OCI-LY3 (cell line): ENCODE measurements around the gene FZR1.
"Not testable (repeated sequence)": the region's sequence is repeated elsewhere in the genome, so short reads cannot be mapped to it uniquely, and the experiment has no call there.

Experiments
- EZH2phosphoT487 ChIP-seq: fragments of 200-600 bp; shearing (Covaris generic); IDR thresholded peaks from 2 replicates; pipeline ENCODE4 v1.6.1; 2018; ENCODE audit warnings: antibody characterized with exemption, mixed run types, low read depth
- TF ChIP-seq, protein P1 (sequence below): fragments of 200-600, 300-600 bp; sonication (generic); IDR thresholded peaks from 2 replicates; pipeline ENCODE4 v1.5.1; 2014; ENCODE audit warnings: antibody characterized with exemption, low read length, low read depth

DNA sequence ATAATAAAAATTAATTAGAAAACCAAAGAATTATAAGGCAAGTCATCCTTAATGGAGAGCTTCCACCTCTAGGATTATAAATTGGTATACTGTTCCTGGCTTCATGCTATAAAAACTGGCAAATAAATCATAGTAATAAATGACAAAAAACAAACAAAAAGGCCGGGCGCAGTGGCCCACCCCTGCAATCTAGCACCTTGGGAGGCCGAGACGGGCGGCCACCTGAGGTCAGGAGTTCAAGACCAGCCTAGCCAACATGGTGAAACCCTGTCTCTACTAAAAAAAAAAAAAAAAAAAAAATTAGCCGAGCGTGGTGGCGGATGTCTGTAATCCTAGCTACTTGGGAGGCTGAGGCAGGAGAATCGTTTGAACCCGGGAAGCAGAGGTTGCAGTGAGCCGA, 63.9 kb downstream of the FZR1 start:
- TF ChIP-seq, protein P1, sequence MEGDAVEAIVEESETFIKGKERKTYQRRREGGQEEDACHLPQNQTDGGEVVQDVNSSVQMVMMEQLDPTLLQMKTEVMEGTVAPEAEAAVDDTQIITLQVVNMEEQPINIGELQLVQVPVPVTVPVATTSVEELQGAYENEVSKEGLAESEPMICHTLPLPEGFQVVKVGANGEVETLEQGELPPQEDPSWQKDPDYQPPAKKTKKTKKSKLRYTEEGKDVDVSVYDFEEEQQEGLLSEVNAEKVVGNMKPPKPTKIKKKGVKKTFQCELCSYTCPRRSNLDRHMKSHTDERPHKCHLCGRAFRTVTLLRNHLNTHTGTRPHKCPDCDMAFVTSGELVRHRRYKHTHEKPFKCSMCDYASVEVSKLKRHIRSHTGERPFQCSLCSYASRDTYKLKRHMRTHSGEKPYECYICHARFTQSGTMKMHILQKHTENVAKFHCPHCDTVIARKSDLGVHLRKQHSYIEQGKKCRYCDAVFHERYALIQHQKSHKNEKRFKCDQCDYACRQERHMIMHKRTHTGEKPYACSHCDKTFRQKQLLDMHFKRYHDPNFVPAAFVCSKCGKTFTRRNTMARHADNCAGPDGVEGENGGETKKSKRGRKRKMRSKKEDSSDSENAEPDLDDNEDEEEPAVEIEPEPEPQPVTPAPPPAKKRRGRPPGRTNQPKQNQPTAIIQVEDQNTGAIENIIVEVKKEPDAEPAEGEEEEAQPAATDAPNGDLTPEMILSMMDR: not testable (repeated sequence)
- not testable (repeated sequence) for TF ChIP-seq EZH2phosphoT487
